Left kidney (tissue), 2 donors: ENCODE results near the gene STARD9. TPM values are rescaled to one million over a fixed set of nuclear protein-coding genes. Genes with fewer than 3 reads are reported as not detected.
A peak's percentile ranks its signal among the peaks of the same experiment; 100 is the strongest.
"Not testable (repeated sequence)": the region's sequence is repeated elsewhere in the genome, so short reads cannot be mapped to it uniquely, and the experiment has no call there.

Experiments used
- DNase-seq: peaks from one replicate; pipeline ENCODE4 v3.0.0-alpha.2; 2013
- polyA plus RNA-seq: library from polyadenylated mRNA; unstranded; fragments of 120-200 nt; gene quantifications from one replicate; pipeline ENCODE4 v1.2.1, GENCODE V29; 2013; ENCODE audit not compliant: insufficient read length

STARD9 gene
- polyA plus RNA-seq, 1 donor = 14.3 TPM

DNA sequence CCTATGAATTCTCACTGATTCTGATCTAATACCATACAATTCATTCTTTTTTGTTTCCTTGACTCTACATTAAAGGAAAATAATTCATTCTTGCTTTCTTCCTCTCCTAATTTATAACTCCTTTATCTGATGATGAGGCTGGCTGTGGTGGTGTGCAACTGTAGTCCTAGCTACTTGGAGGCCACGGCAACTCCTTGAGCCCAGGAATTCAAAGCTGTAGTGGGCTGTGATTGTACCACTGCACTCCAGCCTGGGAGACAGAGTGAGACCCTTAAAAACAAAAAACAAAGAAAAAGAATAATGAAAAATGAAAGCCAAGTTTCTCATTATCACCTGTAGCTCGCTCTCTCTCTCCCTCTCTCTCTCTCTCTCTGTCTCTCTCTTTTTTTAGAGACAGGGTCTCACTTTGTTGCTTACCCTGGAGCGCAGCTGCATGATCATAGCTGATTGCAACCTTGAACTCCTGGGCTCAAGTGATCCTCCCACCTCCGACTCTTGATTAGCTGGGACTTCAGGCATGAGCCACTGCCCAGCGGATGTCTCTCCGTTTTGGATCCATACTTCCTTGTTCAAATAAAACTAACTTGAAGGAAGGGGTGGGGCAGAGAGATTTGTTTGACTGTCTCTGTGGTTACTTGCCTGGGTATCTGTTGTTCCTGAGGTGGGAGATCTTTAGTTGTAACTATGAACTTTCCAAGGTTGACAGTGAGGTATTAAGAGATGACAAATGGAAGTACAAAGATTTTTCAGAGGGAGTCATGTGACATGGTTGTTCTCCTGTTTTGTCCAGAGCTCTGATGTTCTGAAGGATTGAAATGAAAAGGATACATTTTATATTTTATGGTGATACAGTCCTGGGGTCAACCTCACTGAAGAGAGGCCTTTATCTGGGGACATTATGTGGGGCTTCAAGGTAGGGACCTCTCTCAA, 46.9 kb downstream of the STARD9 start:
- no peak for DNase-seq

DNA sequence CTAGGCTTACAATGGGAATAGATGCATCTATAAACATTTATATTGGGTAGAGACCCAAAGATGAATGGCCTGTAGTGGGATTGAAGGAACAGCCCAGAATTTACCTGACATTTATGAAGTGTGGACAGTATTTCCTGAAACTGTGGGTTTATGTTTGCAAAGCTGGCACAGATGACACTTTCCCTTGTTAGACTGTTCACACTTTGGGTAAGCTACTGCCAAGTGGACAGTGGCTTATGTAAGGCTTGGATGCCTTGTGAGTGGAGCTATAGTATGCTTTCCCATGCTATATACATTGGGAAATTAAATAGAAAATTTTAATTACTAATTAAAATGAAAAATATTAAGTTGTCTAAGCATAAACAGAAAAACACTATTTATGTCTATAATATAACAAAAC, 48.5 kb downstream of the STARD9 start:
- no peak for DNase-seq

DNA sequence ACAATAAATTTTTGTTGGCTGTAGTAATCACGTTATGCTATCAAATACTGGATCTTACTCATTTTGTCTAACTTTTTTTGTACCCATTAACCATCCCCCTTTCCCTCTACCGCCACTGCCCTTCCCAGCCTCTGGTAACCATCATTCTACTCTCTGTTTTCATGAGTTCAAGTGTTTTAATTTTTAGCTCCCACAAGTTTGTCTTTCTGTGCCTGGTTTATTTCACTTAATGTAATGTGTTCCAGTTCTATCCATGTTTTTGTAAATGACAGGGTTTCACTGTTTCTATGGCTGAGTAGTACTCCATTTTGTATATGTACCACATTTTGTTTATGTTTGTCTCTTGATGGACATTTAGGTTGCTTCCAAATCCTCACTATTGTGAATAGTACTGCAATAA, 52.1 kb downstream of the STARD9 start:
- no peak for DNase-seq

DNA sequence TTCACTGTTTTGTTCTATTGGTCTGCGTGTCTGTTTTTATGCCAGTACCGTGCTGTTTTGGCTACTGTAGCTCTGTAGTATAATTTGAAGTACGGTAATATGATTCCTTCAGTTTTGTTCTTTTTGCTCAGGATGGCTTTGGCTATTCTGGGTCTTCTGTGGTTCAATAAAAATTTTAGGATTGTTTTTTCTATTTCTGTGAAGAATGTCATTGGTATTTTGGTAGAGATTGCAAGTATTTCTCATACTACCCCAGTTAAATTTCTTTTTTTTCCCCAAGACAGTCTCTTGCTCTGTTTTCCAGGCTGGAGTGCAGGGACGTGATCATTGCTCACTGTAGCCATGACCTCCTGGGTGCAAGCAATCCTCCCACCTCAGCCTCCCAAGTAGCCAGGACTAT, 53.4 kb downstream of the STARD9 start:
- no peak for DNase-seq

DNA sequence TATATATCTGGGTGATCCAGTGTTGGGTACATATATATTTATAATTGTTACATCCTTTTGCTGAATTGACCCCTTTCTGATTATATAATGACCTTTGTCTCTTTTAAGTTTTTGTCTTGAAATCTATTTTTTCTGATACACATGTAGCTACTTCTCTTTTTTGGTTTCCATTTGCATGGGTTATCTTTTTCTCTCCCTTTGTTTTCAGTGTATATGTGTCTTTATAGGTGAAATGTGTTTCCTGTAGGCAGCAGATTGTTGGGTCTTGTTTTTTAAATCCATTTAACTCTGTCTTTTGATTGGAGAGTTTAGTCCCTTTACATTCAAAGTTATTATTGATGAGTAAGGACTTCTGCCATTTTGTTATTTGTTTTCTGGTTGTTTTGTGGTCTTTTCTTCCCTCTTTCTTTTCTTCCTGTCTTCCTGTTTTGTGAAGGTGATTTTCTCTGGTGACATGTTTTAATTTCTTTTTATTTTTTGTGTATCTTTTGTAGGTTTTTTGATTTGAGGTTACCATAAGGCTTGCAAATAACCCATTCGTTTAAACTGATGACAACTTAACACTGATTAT, 56.8 kb downstream of the STARD9 start:
- DNase-seq = no peak

DNA sequence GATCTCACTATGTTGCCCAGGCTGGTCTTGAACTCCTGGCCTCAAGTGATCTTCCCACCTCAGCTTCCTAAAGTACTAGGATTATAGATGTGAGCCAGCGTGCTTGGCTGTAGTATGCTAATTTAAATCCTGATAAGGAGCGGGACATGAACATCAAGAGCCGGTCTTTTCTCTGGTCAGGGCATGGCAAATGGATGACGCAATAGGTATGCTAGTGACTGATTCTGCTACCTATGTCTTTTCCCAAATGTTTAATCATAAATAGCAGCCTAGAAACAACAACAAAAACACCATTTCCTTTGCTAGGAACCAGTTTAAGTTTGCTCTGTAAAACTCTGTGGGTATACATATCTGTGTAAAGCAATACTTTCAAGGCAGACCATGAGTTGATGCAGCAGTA, 64.7 kb downstream of the STARD9 start:
- no peak for DNase-seq

DNA sequence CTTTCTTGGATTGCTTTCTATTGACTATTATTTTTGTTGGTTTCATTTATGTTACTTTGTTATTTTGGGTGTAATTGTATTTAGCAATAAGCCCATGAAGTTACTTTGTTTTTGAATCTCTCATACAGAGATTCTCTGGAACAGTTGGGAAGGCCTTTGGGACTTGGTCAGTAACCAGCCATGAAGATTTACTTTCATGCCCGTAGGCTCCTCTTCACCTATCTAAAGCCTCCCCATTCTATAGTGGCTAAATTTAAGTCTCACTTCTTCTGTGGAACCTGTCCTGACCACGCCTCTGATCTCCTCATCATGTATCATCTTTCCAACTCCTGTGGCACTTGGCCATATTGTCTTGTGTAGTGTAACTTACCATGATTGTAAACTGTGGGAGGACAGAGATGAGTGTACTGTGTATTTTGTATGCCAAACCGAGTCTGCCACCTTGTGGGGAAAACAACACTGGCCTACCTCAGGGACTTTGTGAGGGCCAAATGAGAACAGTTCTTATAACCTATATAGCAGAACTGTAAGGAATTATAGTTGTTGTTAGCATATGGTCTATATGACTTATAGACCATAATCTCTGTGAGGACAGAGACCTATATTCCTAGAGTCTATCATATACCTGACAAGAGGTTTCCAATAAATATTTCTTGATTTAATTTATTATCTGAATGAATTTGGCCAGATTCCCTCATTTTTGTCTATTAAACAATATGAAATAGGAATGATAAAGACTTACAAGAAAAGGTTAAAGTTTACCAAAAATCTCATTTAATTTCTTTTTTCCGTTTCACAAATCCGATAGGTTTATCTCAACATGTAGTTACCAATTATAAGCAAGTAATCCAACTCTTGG, 75.0 kb downstream of the STARD9 start:
- peak; percentile 78 for DNase-seq

DNA sequence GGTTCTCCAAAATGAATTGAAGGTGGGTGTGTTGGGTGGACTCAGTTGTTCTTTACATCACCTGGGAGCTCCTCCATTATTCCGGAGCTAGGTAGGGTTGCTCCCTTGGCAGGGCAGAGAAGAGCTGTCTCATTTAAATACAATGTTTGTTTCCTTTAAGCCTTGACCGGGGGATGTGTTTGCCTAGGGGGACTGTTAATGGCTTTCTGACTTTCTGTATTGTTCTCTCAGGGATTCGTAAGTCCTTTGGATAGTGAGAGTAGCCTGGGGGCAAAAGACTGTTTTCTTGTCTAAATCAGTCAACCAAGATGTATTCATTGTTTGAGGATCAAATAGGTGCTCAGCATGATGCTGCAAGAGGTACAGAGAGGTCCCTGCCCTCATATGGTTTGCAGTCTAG, 90.4 kb downstream of the STARD9 start:
- DNase-seq = no peak

DNA sequence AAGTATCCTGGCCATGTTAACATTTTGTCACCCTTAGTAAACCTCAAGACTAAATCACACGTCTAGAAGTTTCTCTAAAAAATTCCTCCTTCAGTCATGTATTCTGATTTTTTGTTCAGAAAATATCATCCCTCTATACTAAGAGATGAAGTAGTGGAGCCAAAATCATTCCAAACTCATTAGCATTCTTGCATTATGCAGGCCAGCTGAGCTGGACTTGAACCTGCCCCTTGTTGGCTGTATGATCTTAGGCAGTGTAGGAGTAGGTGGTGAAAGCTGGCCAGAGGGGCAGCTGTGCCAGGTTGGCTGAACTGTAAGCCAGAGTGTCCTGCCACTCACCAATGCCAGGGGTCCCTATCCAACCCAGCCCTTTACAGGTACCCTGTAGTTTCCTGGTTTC, 92.4 kb downstream of the STARD9 start:
- DNase-seq = no peak

DNA sequence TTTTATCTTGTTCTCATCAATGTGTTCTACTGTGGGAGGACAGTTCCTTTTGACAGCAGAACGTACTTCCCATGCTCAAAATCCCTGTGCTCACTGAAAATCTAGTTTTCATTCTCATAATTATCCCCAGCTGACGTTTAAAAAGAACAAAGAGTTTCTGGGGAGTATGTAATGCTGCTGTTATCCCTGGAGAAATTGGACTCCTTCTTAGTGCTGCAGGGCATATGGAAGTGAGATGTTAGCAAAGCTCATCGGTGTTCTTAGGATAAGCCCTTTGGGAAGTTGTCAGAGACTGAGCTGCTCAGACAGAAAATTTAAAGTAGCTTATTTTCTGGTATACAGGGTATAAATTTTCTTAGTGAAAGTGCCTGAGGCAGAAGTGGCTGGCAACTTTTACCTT, 95.0 kb downstream of the STARD9 start:
- DNase-seq = no peak

DNA sequence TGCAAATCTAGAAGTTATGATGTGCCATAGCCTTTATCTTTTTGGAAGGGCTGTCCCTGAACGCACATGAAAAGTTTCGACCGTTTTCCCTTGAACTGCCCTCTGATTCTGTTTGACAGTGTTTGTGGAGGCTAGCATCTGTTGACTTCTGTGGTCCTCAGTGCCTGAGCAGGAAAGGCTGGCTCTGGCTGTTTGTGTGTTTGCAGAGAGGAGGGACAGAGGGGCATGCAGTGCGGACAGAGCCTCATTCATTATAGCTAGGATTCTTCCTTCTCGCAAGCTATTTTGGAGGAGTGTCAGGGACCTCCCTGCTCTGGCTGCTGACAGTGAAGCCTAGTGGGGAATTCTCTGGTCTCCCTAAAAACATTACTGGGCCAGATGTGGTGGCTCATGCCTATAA, 97.0 kb downstream of the STARD9 start:
- DNase-seq = no peak

DNA sequence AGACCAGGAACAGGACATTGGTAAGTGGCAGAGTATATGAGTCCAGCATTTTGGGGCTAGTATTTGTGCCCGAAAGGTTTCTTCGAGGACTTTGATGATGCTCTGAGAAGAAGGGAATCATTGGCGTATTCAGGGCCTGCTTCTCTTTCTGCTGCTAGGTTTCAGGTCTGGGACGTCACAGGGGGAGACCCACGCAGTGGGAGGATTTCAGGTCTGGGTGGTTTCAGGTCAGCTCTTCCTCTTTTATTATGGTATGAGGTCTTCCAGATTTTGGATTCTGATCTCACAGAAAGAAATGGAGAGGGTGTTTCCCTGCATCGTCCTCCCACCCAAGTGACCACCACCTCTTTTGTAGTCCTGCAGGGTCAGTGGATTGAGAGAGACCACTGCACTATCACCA, 99.1 kb downstream of the STARD9 start:
- DNase-seq = no peak

DNA sequence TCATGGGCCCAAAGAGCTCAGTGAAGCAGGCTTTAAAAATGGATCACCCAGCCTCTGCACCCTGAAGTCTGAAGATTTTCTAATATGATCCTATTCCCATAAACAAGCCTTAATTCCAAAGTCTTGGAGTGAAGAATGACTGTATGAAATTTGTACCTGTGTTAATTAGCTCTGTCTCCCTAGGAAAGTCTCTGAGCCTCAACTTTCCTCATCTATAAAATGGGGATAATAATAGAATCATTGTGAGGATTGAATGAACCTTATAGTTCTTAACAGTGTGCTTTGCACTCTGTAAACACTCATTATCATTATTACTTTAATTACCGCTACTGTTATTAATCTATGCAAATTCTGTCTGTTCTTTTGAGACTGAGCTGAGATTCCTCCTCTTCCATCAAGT, 99.6 kb downstream of the STARD9 start:
- DNase-seq = no peak

DNA sequence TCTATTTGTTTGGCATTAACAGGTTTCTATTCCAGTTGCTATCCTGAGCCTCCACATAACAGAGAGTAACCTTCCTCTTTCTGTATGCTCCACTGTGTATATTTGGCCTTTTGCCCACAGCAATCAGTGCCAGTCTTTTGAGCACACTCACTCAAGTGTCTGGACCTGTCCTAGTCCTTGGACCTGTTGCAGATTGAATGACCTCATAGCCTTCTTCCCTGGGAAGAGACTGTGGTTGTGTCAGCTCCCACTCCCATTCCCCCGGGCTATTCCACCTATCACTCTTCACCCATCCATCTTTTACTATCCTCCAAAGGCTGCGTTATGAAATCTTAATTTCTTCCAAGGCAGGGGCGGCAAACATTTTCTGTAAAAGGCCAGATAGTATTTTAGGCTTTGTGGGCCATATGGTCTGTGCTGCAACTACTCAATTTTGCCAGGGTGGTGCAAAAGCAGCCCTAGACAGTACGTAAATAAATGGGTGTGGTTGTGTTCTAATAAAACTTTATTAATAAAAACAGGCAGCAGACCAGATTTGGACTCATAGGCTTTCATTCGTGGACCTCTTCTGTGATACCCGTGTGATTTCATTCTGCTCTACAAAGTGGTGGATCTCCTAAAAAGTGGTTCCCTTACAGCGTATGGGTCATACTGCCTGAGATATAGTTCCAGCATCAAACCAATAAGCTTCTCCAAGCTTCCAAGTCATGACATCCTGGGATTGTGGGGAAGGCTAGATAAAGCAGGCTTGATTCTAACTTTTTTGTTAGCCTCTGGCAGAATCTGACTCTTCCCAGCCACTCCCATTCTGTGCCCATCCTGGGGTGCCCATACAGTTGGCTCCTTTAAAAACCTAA, 104.1 kb downstream of the STARD9 start:
- no peak for DNase-seq

DNA sequence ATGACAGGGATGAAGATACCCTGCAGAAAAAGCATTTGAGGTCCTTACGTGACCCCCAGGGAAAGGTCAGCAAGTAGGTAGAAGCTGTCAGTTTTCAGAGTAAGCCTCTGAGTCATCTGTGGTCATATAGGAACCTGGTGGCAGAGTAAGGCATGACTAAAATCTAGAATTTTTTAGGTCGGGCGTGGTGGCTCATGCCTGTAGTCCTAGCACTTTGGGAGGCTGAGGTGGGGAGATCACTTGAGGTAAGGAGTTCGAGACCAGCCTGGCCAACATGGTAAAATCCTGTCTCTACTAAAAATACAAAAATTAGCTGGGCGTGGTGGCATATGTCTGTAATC, 104.7 kb downstream of the STARD9 start:
- not testable (repeated sequence) for DNase-seq

DNA sequence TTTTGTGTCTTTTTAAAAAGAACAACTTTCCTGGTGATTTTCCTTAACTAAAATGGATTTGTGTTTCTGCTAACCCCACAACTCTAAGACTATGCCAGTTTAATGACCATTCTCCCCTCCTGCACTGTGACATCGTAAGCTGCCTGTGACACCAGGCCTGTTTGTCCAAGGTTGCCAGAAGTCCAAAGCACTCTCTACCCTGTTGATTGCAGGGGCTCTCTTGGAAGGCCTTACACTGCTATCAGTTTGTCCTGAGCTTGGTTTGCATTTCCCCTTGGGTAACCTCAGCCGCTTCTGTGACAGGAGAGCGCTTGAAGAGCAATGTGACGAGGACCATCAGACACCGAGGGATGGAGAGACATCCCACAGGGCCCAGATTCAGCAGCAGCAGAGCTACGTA, 105.7 kb downstream of the STARD9 start:
- no peak for DNase-seq

DNA sequence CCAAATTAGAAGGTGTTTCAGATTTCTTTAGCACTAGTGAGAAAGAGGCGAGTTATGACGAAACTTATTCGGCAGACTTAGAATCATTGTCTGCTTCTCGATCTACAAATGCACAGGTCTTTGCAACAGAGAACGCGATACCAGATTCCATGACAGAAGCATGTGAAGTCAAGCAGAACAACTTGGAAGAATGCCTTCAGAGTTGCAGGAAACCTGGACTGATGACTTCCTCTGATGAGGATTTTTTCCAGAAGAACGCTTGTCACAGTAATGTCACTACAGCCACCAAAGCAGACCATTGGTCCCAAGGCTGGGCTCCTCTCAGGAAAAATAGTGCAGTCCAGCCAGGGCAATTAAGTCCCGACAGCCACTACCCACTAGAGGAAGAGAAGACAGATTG, 110.9 kb downstream of the STARD9 start:
- no peak for DNase-seq

DNA sequence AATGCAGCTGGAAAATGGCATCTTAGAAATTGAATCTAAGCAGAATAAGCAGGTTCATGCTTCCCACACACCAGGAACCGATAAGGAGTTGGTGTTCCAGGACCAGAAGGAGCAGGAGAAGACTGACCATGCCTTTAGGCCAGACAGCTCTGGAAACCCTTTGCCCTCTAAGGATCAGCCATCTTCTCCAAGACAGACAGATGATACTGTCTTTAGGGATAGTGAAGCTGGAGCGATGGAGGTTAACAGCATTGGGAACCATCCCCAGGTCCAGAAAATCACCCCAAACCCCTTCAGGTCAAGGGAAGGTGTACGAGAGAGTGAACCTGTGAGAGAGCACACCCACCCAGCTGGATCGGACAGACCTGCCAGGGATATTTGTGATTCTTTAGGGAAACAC, 112.3 kb downstream of the STARD9 start:
- no peak for DNase-seq

DNA sequence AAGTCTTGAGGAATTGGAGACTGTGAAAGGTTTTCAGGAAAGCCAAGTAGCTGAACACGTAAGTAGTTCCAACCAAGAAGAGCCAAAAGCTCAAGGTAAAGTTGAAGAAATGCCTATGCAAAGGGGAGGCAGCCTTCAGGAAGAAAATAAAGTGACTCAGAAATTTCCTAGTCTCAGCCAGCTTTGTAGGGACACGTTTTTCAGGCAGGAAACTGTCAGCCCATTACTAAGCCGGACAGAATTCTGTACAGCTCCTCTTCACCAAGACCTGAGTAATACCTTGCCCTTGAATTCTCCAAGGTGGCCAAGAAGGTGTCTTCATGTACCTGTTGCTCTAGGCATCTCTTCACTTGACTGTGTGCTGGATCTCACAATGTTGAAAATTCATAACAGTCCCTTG, 112.9 kb downstream of the STARD9 start:
- no peak for DNase-seq

DNA sequence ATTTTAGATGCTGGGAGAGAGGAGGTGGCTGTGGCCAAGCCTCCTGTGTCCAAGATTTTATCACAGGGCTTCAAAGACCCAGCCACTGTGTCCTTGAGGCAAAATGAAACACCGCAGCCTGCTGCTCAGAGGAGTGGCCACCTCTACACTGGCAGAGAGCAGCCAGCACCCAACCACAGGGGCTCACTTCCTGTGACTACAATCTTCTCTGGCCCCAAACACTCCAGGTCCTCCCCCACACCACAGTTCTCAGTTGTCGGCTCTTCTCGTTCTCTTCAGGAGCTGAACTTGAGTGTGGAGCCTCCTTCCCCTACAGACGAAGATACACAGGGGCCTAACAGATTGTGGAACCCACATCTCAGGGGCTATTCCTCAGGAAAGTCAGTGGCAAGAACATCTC, 115.9 kb downstream of the STARD9 start:
- DNase-seq = no peak

DNA sequence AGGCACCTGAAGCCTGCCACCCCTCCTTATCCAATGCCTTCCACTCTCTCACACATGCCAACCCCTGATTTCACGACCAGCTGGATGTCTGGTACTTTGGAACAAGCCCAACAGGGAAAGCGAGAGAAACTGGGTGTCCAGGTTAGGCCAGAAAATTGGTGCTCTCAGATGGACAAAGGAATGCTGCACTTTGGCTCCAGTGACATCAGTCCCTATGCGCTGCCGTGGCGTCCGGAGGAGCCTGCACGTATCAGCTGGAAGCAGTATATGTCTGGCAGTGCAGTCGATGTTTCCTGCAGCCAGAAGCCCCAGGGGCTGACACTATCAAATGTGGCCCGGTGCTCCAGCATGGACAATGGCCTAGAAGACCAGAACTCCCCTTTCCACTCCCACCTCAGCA, 116.4 kb downstream of the STARD9 start:
- no peak for DNase-seq

DNA sequence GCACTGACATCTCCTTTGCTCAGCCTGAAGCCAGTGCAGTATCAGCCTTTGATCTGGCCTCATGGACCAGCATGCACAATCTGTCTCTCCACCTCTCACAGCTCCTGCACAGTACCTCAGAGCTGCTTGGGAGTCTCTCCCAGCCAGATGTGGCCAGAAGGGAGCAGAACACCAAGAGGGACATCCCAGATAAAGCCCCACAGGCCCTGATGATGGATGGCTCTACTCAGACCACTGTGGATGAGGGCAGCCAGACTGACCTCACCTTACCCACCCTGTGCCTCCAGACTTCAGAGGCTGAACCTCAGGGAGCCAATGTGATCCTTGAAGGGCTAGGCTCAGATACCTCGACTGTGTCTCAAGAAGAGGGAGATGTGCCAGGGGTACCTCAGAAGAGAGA, 117.1 kb downstream of the STARD9 start:
- DNase-seq = no peak
